Measurements from ENCODE around the gene DCAF8L2.
"Not testable (repeated sequence)": the region's sequence is repeated elsewhere in the genome, so short reads cannot be mapped to it uniquely, and the experiment has no call there.

The DCAF8L2 gene

DNA sequence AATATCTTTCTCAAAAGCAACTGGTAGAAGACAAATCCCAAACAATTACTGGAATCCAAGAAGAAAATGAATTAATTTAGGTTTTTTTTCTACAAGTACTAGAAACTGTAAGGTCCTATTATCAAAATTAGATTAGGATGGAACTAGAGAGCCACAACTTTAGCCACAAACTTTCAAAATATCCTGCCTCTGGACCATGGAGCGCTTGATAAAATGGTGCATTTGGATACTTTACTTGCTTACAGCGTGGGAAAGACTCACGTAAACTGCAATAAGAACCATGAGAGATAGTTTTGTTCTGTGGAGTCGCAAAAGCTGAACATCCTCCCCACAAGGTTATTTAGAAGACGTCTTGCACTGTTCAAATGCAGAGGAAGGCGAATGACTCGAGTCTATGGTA lies at the start of gene DCAF8L2:
Gene DCAF8L2, plus strand, starts transcription at position 301 of the 400 bp plus-strand sequence. CDS start 156,552 bp downstream, outside the sequence.
- DNase-seq, result no peak

DNA sequence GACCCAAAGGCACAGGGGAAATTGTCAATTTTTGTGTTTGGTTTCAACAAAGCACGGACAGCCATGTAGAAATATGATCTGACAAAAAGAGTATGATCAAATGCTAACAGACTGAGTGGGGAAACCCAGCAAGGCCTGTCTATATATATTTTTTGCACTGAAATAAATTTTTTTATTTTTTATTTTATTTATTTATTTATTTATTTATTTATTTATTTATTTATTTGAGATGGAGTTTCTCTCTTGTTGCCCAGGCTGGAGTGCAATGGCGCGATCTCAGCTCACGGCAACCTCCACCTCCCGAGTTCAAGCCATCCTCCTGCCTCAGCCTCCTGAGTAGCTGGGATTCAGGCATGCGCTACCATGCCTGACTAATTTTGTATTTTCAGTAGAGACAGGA lies 49.0 kb upstream of the DCAF8L2 start:
- not testable (repeated sequence) for DNase-seq

DNA sequence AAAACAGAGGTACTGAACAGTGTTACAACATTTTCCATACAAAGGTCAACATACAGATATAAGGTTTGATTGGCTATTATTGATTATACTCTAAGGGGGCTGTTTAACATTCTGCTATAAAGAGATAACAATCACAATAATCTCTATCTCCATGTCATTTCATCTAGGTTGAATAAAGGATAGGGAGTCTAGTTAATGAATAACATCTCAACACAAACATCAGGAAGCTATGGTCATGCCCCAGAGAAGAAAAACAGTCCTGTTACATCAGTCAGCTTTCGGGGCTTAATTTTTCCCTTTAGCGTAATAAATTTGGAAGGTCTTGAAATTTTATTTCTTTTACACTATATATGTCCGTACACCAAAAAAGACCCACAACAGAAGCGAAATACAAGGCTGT lies 41.5 kb upstream of the DCAF8L2 start:
- DNase-seq, result no peak

DNA sequence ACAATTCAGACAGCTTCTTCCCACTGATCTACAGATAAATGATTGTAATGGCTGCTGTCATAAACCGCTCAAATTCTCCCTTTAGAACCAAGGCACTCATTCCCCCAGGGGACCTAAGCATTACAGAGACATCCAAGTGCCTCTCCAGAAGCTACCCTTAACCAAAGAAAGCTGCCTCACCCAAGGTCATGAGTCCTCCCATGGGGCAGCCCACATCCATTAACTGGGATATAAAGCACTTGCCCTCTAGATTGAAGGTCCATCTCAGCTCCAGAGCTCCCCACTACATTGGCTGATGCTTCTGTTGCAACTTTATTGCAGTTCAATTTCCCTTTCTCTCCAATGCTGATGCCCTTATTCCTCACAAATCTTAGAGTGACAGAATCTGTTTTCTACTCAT lies 40.5 kb upstream of the DCAF8L2 start:
- no peak for DNase-seq

DNA sequence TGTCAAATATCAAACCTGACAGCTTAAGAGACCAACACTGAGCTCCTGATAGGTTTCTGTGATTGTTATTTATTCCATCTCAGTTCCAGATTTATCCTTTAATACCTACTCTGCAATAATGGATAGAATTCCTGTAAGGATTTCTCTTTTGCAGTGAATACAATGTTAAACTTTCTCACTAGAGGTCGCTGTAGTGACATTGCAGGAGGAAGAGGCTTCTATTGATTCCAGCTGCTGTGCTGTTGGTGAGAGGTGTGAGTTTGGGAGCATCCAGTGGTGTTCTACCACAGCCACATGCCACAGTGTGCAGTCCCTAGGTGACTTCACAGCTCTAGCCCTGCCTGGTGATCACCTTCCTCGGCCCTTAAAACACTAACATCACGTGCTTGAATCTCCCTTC lies 34.6 kb upstream of the DCAF8L2 start:
- peak; percentile 3 for DNase-seq

DNA sequence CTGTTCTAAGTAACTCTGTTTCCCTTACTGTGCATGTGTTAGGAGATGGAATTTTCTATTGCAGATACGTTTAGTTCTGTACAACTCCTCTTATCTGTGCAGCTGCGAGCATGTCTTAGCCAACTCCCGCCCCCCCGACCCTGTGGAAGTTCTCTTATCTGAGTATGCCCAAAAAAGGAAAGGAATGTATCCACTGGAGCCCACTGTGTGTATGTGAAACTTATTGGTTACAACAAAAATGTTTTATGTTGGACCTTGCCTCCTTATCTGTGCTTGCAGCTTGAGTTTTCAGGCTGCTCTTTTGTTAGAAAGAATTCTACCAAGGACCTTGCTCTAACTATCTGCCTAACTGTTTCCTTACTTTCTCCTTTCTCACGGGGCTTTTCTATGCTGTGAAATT lies 24.2 kb upstream of the DCAF8L2 start:
- no peak for DNase-seq

DNA sequence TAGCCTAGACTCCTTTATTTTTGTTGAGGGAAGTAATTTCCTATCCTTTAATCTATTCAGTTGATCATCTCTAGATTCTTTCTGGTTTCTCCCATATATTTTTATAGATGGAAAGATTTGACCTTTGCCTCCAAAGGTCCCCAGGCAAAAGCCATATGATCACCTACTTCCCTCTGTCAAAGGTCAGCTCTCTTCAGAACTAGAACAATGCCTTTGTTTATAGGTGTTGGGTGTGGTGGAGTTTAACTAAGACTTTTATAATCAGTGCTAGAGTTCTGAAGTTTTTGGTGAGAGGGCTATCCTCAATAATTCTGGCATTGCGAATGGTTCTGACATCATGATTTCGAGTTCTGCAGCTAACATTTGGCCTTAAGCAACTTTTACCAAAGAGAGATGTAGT lies 19.0 kb upstream of the DCAF8L2 start:
- DNase-seq, result no peak

DNA sequence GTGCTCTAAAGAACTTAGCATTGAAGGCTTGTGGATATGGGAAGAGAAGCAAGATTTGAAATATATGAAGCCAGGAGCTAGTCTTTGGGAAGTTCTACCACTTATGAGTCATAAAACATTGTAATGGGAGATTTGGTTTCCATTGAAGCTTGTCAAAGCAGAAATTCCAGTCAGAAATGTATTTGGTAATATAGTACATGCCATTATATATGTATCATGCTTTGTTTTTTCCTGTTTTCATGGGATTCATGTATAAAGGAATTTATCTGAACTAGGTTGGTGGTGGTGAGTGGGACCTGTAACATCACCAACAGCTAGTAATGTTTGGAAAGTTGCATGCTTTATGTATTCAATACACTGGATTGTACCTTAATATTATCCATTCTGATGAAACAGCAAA lies 14.6 kb upstream of the DCAF8L2 start:
- no peak for DNase-seq

DNA sequence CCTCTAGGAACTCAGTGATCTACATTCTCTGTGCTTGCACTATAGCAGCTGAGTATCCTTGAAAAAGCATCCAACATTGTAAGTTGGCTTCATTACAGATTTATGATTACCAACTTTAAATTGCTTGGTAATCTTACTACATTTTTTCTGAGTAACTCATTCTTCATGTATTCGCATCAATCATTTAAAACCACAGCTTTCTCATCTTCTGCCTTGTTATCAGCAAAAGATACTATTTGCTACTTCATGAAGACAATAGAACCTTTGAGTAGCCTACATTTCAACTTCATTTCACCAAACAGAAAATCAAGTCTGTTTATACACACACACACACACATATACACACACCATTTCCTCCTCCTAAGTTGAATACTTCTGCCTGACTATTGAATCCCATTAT lies 6.2 kb upstream of the DCAF8L2 start:
- DNase-seq, result no peak

DNA sequence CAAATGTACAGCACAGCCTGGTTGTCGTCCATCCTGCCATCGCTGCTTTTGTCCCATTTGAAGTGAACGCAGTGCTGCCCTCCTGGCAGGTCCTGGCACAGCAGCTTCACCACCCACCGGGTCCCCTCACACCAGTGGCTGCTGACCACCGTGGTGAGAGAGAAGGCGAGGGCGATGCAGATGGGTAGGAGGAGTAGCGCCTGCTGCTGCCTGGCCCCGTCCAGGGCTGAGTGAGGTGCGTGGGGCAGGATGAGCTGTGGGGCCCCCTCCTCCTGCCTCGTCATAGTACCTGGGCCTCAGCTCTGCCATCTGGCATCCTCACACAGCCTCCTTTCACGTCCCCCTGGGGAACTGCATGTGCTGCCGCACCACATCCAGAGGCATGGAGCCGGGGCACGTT lies 1.8 kb downstream of the DCAF8L2 start:
- no peak for DNase-seq

DNA sequence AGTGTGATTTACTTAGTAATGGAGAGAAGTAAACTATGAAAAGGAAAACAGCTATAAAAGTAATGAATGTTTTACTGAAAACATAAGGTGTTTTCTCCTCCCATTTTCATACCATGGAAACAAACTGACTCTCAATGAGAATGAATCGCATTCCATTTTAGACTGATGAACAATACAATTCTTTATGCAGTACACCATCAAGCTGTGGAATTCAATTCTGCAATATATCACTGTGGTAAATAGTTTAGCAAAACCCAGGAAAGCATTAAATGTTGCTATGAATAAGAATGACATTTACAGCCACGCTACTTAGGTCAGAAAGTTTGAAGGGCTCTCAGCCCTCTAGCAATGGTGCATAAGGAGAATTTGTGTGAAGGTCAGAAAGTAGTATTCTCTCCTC lies 7.4 kb downstream of the DCAF8L2 start:
- no peak for DNase-seq

DNA sequence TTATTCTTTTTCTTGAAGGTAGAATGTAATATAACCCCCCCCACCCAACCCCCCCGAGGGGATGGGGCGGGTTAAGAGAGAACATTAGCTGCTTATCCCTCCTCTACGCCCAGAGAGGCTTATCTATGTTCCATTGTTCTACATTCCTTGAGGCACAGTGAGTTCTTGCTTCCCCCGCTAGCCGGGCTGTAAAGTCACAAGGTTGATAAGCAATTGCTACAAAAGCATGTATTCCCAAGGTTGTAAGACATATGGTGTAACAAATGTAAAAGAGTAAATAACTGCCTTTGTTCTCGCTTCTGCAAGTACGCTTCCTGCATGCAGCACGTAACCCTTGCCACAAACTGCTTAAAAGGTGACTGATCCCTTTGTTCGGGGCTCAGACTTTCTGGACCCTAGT lies 8.2 kb downstream of the DCAF8L2 start:
- DNase-seq, result no peak

DNA sequence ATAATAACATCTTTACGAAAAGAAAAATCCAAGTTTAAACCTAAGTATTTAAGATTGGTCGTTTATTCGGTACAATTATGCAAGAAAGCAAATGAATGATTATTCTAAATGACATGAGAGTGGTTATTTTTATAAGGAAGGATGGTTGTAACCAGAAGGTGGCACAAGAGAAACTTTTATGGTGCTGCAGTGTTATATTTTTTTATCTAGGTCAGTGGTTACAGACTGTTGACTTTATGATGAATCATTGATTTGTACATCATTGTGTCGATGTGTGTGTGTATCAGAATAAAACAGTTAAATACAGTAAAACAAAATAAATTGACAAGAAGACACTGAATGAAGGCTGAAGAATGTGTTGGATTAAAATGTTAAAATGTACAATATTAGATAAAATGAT lies 9.8 kb downstream of the DCAF8L2 start:
- no peak for DNase-seq

DNA sequence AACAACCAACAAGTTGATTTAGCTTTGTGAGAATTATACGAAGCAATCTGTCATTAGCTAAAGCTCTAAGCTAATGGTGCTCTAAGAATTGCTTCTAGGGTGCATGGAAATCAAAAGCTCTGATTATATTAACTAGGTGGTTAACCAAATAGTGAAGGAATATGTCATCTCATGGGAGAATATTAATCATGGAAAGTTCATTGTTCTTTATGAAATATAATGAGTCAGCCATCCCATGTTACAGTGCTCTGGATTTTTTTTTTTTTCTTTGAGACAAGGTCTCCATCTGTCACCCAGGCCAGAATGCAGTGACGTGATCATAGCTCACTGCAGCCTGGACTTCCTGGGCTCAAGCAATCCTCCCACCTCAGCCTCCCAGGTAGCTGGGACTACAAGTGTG lies 10.5 kb downstream of the DCAF8L2 start:
- no peak for DNase-seq

DNA sequence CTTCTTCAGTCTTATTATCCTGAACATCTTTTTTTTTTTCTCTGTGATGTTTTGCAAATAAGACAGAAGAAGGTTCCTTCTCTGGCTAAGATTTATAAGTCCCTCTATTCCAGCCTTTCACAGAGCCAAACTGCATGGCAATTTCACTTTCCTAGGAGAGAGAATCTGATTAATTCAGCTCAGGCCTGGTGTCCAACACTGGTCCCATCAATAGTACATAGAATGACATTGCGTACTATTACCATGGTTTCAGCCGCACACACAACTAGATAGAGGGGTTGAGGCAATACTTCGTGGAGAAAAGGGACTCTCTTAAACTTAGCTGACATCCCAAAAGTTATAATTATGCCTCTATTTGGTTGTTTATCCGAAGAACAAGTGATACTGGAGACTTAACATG lies 18.5 kb downstream of the DCAF8L2 start:
- no peak for DNase-seq

DNA sequence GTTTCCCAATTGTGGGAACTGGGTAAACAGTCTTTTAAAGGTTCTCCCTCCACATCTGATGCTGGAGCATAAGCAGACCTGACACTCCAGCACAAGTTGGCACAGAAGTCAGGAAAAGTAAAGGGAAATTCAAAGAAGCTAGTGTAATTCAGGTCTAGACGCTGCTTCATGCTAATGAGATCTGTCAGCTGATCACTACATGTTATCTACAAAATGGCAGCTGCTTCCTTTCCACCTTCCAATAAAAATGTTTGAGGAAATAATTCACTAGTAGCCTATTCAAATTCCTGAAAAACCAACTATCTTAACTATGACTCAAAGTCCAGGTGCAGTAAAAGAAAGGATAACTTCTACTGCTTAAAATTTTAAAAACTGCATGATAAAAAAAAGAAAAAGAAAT lies 29.3 kb downstream of the DCAF8L2 start:
- DNase-seq, result no peak

DNA sequence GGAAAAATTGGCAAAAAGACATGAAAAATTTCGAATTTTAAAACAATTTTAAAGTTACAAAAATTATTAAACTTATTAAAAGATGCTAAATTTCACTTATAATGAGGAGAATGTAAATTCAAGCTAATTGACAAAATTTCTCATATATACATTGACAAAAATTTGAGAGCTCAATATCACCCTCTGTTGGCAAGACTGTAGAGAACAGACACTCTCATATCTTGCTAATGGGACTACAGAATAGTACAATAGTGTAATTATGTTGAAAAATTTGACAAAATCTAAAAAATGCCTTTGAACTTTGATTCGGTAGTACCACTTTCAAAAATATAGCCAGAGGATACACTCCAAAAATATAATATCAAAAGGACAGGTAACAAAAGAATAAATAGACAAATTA lies 29.8 kb downstream of the DCAF8L2 start:
- no peak for DNase-seq

DNA sequence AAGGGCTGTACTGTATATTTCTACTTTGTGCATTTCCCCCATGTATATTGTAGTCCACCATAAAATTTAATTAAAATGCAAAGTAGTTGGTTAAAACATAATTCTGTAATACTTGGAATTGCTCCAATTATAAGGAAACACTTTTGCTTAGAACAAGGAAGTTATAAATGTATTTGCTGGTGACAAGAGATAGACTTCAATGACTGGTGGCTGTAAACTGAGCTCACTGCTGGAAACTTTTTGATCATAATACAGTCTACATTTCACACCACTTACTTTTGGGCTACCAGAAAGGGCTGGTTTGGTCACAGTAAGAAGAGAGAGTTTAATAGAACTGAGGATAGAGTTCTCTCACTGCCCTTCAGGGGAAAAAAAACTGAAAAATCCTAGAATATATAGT lies 32.7 kb downstream of the DCAF8L2 start:
- DNase-seq, result no peak

DNA sequence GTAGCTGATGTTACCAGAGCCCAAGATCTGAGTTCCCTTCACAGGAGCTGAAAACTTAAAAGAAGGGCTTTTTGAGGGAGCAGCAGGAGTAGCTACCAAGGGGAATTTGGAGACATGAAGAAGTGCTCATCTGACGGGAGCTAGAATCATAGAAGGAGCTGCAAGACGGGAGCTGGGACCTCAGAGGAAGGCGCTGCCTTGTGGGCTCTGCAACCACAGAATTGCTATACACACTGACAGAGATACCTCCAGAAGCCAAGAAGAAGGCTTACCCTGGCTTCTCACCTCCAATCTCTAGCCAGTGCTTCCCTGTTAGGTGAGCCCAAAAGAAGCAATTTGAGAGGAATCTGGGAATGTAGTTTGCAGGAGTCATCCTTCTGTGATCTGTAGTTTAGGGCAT lies 35.9 kb downstream of the DCAF8L2 start:
- DNase-seq, result no peak

DNA sequence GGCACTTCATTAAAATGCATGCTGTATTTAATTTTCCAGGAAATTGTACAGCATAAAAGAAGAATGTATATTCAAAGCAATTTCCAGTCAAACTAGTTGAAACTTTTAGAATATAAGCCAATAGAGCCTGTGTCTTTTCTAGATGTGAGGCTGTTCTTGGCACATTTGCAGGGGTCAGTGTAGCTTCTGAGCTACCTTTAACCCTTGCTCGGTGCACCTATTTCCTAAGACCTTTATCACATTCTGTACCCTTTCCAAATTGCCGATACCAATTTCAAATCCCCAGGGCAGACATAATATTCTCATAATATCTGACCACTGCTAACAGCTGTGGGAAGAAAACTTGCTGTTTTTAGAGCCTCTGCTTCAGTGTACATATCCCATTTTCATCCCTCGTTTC lies 43.2 kb downstream of the DCAF8L2 start:
- no peak for DNase-seq

DNA sequence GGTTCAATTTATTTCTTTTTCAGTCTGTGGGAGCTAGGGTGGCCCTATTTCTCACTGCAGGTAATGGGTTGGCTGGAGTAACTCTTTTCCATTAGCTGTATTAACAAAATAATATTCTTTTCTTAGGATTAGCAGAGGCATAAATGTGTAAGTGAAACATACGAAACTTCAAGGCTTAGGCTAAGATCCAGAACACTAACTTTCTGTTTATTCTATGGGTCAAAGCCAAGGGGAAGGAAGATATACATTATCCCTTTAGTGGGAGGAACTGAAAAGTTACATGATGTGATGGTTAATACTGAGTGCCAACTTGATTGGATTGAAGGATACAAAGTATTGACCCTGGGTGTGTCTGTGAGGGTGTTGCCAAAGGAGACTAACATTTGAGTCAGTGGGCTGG lies 66.4 kb downstream of the DCAF8L2 start:
- DNase-seq, result no peak

DNA sequence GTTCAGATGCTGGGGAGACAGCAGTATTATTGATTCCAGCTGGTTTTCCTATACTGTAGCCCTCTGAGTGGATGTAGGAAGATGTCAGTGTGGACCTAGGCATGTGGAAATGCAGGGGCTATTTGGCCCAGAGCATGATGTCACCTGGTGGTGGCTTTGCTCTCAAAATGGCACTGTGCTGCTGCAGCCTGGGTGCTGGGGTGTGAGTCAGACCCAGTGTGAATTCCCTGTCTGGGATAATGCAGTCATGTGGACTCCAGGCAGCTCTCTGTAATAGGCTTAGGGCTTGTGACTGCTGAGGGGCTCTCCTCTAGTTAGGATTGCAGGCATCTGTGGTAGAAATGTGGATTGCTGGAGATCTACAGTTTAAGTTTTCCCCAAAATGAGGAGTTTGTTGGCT lies 70.7 kb downstream of the DCAF8L2 start:
- DNase-seq, result no peak

DNA sequence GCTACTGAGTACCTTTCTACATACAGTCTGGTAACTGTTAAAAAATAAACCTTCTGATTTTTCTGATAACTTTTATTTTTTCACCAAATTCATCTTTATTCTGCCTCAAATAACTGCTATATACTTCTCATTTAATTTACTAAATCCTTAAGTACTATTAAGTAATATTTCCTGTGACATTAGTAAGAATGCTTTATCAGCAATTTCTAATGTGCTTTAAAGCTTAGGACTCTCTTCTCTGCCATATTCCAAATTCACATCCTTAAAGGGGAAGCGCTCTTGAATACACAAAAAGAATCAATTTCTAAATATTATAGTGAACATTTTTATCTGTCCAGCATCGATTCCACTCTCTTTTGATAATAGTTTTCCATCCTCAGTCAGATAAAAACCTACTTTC lies 81.1 kb downstream of the DCAF8L2 start:
- DNase-seq, result no peak

DNA sequence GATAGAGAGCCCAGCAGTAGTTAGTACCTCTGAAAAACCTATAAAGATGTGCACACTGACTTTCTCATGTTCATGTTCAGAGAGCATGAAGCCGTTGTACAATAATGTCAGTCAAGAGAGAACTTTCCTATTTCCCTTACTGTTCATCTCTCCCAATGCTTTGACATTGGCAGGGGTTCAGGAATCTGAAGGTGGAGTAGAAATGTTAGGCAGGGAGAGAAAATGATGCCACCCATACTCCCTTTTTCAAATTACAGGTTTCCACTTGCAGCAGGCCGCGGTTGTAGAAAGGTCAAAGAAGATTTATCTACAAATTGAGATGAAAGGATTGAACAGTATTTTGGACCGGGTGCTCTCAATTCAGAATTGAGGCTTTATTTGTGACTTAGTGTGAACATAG lies 84.3 kb downstream of the DCAF8L2 start:
- no peak for DNase-seq

DNA sequence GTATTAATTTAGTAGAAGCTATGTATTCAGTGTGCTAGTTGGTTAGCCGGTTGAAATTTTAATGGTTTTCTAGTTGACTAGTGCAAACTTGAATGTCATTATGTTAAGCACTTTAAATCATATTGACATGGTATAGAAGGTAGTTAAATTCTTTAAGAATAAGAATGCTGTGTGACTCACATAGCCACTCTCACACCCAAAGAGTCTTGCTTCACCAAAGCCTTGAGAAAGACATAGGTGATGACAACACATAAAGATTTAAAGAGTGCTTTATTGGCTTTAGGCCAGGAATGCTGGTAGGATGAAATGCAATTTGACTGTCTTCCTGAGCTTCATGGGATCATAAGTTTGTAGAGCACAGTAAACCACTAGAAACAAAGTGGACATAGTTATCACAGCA lies 85.3 kb downstream of the DCAF8L2 start:
- no peak for DNase-seq

DNA sequence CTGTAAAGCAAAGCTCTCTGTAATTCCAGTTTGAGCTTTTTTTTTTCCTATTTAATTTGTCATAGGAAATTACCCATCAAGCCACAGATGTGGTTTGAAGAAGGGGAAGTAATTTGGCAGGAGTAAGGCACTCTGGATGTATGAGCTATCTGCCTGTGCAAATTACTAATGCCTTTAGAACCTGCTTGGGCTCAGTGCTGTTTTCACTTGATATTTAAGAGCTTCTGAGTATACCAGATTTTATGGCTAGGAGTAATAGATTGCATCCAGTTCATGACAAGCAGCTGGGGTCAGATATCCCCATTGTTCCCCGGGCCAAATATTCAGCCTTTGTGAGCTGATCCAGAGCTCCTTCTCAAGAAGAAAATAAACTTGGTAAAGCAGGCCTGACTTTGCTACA lies 89.1 kb downstream of the DCAF8L2 start:
- no peak for DNase-seq
